Esophagus squamous epithelium (tissue), 5 donors: ENCODE results near the gene COQ7. TPM values are rescaled to one million over a fixed set of nuclear protein-coding genes. Genes with fewer than 3 reads are reported as not detected.

ENCODE experiments used
- DNase-seq: peaks from one replicate; lab custom pipeline; 2025; lab: John Stamatoyannopoulos, UW
- H3K27ac ChIP-seq, 4 donors: fragments of 200-600 bp; sonication (generic); one replicate each; pipeline ENCODE4 v1.5.1; 2016 to 2019; ENCODE audit warnings: mild to moderate bottlenecking in 1 of 4
- H3K27me3 ChIP-seq, 4 donors: fragments of 200-600 bp; sonication (generic); 1 replicate in 3 of 4; 2 replicates in 1 of 4; pipeline versions ENCODE4 v1.5.1 to v1.6.0; 2017 to 2021; ENCODE audit warnings: antibody characterized with exemption in 1 of 4
- H3K36me3 ChIP-seq, 3 donors: fragments of 200-600 bp; sonication (generic); one replicate each; pipeline ENCODE4 v1.5.1; 2016 to 2019
- H3K4me1 ChIP-seq, 3 donors: fragments of 200-600 bp; sonication (generic); one replicate each; pipeline ENCODE4 v1.5.1; 2017 to 2019
- H3K4me3 ChIP-seq, 4 donors: fragments of 200-600 bp; sonication (generic); 1 replicate in 3 of 4; 2 replicates in 1 of 4; pipeline ENCODE4 v1.5.1; 2016 to 2019; ENCODE audit warnings: mild to moderate bottlenecking in 2 of 4, moderate library complexity in 1 of 4
- H3K9me3 ChIP-seq, 3 donors: fragments of 200-600 bp; sonication (generic); one replicate each; pipeline ENCODE4 v1.5.1; 2016 to 2019
- POLR2A ChIP-seq, 4 donors: fragments of 450-650 bp; IDR thresholded peaks; one replicate each; pipeline ENCODE4 v1.6.1; 2017; ENCODE audit warnings: antibody characterized with exemption in 4 of 4, mild to moderate bottlenecking in 4 of 4, moderate library complexity in 3 of 4
- WGBS, 2 donors: methylation state at CpG; one replicate each; pipeline ENCODE4 v1.1.5; 2018; 5-methylcytosine and 5-hydroxymethylcytosine counted together
- intact Hi-C: fragments of 100-400 bp; cut with DNase I; formaldehyde crosslinking; loops from one replicate; pipeline ENCODE4 v1.15.0; 2022
- total RNA-seq, 4 donors: library from RNA; depleted of rRNA; stranded (reverse); fragments of >200 nt; gene quantifications; one replicate each; pipeline ENCODE4 v1.1.0, GENCODE V29; 2016
- TF ChIP-seq, protein P1 (sequence below), 6 experiments: fragments of 450-650 bp in 4 of 6; fragments of 200-600 bp in 2 of 6; sonication (generic) in 2 of 6; IDR thresholded peaks; one replicate each; pipeline ENCODE4 v1.5.1; 2016 to 2019; ENCODE audit warnings: antibody characterized with exemption in 6 of 6, mild to moderate bottlenecking in 4 of 6, moderate library complexity in 4 of 6
- donor health status: DM: yes; HTN: yes; CAD: no.

The COQ7 gene
- total RNA-seq, 4 donors from 2014 or later: 5.6 to 14.4 (median 12.5) TPM

DNA sequence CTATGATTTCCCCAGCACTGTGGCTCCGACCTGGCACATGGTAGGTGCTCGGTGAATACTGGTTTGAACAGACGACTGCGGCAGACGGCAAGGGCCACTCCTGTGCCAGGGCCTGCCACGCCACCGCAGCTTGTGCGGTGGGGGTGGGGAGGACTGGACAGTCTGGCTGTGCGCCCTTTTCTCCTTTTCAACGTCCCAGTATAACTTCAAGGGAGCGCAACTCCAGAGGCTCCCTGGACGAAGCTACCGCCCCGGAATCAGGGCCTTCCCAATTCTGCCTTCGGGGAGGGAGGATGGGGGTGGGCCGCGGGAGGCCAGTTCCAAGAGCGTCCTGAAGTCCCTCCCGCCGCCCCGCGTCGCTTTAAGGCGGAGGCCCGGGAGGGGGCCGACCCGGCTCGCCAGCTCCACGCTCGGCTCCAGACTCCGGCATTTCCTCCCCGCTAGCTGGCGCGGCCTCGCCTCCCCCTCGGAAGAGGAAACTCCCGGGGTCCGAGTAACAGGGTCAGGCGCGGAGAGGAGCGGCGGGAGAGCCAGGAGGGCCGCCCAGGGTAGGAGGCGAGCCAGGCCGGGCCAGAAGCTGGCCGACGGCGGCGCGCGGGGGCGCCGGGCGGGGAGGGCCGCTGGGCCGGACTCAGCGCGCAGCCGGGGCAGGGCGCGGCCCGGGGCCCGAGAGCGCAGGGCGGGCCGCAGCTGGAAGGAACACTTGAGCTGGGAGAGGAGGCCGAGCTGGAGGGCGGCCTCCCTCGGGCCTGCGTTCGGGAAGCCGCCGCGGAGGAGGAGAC, 46.4 kb downstream of the COQ7 start, which contains the start of gene ITPRIPL2:
Gene ITPRIPL2, plus strand, starts transcription at position 388 of the 782 bp plus-strand sequence. CDS start 498 bp downstream, outside the sequence.
- no peaks in the 10 kb centered on the region for H3K9me3 ChIP-seq
- intact Hi-C loops: no loop called here
- H3K4me1 ChIP-seq: peaks cover 44 to 63% (median 51%) of the 10 kb centered on the region in 3 donors
- peak in 2 of 4 donors; percentile 76 to 79 for TF ChIP-seq POLR2A (IDR thresholded peaks at IDR 0.05)
- TF ChIP-seq, protein P1, sequence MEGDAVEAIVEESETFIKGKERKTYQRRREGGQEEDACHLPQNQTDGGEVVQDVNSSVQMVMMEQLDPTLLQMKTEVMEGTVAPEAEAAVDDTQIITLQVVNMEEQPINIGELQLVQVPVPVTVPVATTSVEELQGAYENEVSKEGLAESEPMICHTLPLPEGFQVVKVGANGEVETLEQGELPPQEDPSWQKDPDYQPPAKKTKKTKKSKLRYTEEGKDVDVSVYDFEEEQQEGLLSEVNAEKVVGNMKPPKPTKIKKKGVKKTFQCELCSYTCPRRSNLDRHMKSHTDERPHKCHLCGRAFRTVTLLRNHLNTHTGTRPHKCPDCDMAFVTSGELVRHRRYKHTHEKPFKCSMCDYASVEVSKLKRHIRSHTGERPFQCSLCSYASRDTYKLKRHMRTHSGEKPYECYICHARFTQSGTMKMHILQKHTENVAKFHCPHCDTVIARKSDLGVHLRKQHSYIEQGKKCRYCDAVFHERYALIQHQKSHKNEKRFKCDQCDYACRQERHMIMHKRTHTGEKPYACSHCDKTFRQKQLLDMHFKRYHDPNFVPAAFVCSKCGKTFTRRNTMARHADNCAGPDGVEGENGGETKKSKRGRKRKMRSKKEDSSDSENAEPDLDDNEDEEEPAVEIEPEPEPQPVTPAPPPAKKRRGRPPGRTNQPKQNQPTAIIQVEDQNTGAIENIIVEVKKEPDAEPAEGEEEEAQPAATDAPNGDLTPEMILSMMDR (IDR thresholded peaks at IDR 0.05): peak in 1 of 6 experiments; percentile 6
- no peaks in the 10 kb centered on the region for H3K27me3 ChIP-seq
- peaks cover 0 to 7% (median 0%) of the 10 kb centered on the region in 3 donors for H3K36me3 ChIP-seq
- H3K4me3 ChIP-seq: peak within 1 kb of the TSS; percentile 69 to 97 (median 76)
- DNase-seq: no peak
- peak within 1 kb of the TSS; percentile 89 to 99 (median 98) for H3K27ac ChIP-seq
- 13% methylated on average over 3 of the region's 74 CpGs; no CpG with 5 or more reads in 1 of the 2 donors for WGBS, 2 donors

DNA sequence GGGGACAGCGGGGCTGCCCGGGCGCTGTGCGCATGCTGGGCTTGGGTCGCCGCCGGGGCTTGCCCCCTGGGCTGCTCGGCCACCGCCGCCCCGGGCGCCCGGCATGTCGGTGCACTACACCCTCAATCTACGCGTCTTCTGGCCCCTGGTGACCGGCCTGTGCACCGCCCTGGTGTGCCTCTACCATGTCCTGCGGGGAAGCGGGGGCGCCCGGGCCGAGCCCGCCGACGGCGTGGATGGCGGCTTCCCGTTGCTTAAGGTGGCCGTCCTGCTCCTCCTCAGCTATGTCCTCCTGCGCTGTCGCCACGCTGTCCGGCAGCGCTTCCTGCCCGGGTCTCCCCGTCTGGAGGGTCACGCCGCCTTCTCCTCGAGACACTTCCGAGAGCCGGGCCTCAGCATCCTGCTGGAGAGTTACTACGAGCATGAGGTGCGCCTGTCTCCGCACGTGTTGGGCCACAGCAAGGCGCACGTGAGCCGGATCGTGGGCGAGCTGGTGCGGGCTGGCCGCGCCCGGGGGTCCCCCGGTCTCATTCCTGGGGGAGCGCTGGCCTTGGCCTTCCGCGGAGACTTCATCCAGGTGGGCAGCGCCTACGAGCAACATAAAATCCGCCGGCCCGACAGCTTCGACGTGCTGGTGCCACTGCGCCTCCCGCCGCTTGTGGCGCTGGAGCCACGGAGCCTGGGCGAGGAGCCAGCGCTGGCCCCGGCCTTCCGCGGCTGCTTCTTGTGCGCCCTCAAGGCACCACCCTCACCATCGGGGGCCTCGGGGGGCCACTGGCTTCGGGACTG, 47.1 kb downstream of the COQ7 start:
- WGBS, 2 donors: 10% methylated on average over 32 of the region's 80 CpGs; no CpG with 5 or more reads in 1 of the 2 donors
- Histone ChIP-seq H3K4me1 (peaks cover 50 to 71% (median 56%) of the 10 kb centered on the region in 3 donors), H3K36me3 (peaks cover 0 to 7% (median 0%) of the 10 kb centered on the region in 3 donors), H3K27me3 (no peaks in the 10 kb centered on the region), H3K9me3 (no peaks in the 10 kb centered on the region), H3K27ac (peak overlapping the region; percentile 89 to 99 (median 98)), H3K4me3 (peak overlapping the region; percentile 69 to 97 (median 76))
- DNase-seq: no peak
- TF ChIP-seq POLR2A (IDR thresholded peaks at IDR 0.05): peak in 1 of 4 donors; percentile 31
- TF ChIP-seq, protein P1 (IDR thresholded peaks at IDR 0.05): peak in 3 of 6 experiments; percentile 3 to 63 (median 55)
- intact Hi-C loops: no loop called here

DNA sequence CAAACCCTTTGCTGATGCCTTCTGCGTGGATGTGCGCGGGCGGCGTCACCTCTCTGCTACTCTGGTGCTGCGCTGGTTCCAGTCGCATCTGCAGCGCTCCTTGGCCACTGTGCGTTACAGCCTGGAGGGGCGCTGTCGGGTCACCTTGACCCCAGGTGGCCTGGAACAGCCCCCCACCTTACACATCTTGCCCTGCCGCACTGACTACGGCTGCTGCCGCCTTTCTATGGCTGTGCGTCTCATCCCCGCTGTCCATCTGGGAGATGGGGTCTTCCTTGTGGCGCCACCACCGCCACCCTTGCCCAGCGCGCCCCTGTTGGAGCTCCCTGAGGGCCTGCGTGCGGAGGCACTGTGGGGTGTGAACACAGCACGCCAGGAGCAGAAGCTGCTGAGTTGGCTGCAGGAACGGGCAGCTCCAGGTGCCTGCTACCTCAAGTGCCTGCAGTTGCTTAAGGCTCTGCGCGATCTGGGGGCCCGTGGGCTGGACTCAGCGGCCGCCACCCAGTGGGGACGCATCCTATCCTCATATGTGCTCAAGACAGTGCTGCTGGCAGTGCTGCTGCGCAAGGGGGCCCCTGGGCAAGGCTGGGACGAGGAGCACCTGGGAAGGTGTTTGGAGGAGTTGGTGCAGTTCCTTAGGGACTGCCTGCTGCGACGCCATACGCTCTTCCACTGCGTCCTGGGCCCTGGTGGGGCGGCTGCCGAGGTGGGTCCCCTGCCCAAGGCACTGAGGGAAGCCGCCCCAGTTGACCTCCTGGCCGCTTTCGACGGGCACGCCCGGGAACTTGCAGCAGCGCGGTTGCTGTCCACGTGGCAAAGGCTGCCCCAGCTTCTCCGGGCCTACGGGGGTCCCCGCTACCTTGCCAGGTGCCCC, 48.0 kb downstream of the COQ7 start:
- intact Hi-C loops: no loop called here
- Histone ChIP-seq H3K36me3 (peaks cover 0 to 12% (median 0%) of the 10 kb centered on the region in 3 donors), H3K27ac (peak overlapping the region; percentile 89 to 99 (median 98)), H3K27me3 (no peaks in the 10 kb centered on the region), H3K9me3 (no peaks in the 10 kb centered on the region), H3K4me3 (peak overlapping the region; percentile 69 to 97 (median 76)), H3K4me1 (peaks cover 58 to 80% (median 64%) of the 10 kb centered on the region in 3 donors)
- WGBS, 2 donors: 59 to 60% methylated on average over 1 to 12 of the region's 50 CpGs
- DNase-seq: no peak
- TF ChIP-seq POLR2A (IDR thresholded peaks at IDR 0.05): no peak
- TF ChIP-seq, protein P1 (IDR thresholded peaks at IDR 0.05): peak in 5 of 6 experiments; percentile 0 to 47 (median 35)

DNA sequence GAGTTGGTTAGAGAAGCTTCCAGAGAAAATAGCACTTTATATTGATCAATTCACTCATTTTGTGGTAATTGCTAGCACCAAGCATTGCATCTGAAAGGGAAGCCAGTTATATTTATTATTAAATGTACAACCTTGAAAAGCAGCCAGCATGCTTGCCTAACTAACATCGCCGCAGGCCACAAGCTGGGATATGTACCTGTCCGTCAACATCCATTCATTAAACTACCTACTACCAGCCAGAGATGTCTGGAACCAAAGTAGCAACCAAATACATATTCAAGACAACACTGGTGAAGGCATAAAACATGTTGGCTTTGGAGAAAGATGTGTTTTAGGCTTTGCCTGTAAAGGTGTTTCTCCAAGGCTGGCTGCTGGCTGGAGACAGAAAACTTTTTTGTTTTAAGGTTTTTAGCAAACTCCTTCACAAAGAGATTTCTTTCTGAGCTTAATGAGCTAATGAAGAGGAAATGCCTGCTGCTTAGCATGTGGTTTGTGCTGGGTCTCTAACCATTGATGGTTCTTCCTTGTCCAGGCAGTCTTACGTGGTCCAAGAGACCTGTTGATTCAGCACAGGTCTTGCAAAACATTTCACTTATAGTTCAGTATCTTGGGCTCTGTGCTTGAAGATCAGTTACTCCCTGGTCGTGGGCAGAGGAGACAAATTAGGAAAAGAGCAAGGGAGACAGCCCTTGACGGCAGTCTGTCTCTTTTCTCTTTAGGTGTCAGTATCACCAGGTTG, 49.5 kb downstream of the COQ7 start:
- no peak for DNase-seq
- no peaks in the 10 kb centered on the region for H3K9me3 ChIP-seq
- H3K4me3 ChIP-seq: peak overlapping the region in 3 of 4 donors; percentile 69 to 97 (median 82)
- no peaks in the 10 kb centered on the region for H3K27me3 ChIP-seq
- intact Hi-C loops: no loop called here
- H3K4me1 ChIP-seq: peaks cover 67 to 94% (median 77%) of the 10 kb centered on the region in 3 donors
- H3K27ac ChIP-seq: peak overlapping the region; percentile 65 to 99 (median 84)
- peaks cover 0 to 14% (median 0%) of the 10 kb centered on the region in 3 donors for H3K36me3 ChIP-seq
- 24 to 36% methylated on average over 6 of the region's 6 CpGs for WGBS, 2 donors
- TF ChIP-seq POLR2A (IDR thresholded peaks at IDR 0.05): no peak
- TF ChIP-seq, protein P1 (IDR thresholded peaks at IDR 0.05): no peak
